ENCODE measurements around the gene CNTLN. TPM values are rescaled to one million over a fixed set of nuclear protein-coding genes. Genes with fewer than 3 reads are reported as not detected.
A peak's percentile ranks its signal among the peaks of the same experiment; 100 is the strongest.
"Not testable (repeated sequence)": the region's sequence is repeated elsewhere in the genome, so short reads cannot be mapped to it uniquely, and the experiment has no call there.

Gene CNTLN
- total RNA-seq, 1 experiment from 2014 or later, result 17.3 TPM

- not testable (repeated sequence) for H3K36me3 ChIP-seq; H3K27me3 ChIP-seq; DNase-seq; H3K9me3 ChIP-seq (replicated peaks); H3K27ac ChIP-seq; H3K4me1 ChIP-seq; H3K4me3 ChIP-seq
Measured at GRCh38 chr9:17445126-17445525, 310.3 kb downstream of the CNTLN start.

- no peaks in the 10 kb centered on the region for H3K9me3 ChIP-seq (replicated peaks)
- H3K27me3 ChIP-seq, result no peaks in the 10 kb centered on the region
- peak in 1 of 2 experiments; percentile 9 for DNase-seq
- no peaks in the 10 kb centered on the region for H3K4me1 ChIP-seq
- H3K4me3 ChIP-seq, result no peak overlapping the region
- no peak overlapping the region for H3K27ac ChIP-seq
- H3K36me3 ChIP-seq, result no peaks in the 10 kb centered on the region
Measured at GRCh38 chr9:17453751-17454150, 318.9 kb downstream of the CNTLN start.

GRCh38 chr9:17462869-17463464, 328.1 kb downstream of the CNTLN start:
- H3K27me3 ChIP-seq, result no peaks in the 10 kb centered on the region
- H3K4me1 ChIP-seq, result no peaks in the 10 kb centered on the region
- H3K27ac ChIP-seq, result no peak overlapping the region
- no peaks in the 10 kb centered on the region for H3K9me3 ChIP-seq (replicated peaks)
- H3K4me3 ChIP-seq, result no peak overlapping the region
- peaks cover 3% of the 10 kb centered on the region; the same call in 1 of the 2 replicates for H3K36me3 ChIP-seq
- peak; percentile 24 to 74 for DNase-seq

- no peak for DNase-seq
- Histone ChIP-seq H3K36me3 (peaks cover 7% of the 10 kb centered on the region; the same call in 1 of the 2 replicates), H3K27ac (no peak overlapping the region), H3K9me3 (replicated peaks) (no peaks in the 10 kb centered on the region), H3K4me3 (no peak overlapping the region), H3K4me1 (no peaks in the 10 kb centered on the region; the same call in 1 of the 2 replicates), H3K27me3 (no peaks in the 10 kb centered on the region)
Measured at GRCh38 chr9:17470036-17470813, 335.4 kb downstream of the CNTLN start.

GRCh38 chr9:17472126-17472525, 337.3 kb downstream of the CNTLN start:
- no peaks in the 10 kb centered on the region for H3K27me3 ChIP-seq
- peaks cover 4% of the 10 kb centered on the region; the same call in 1 of the 2 replicates for H3K36me3 ChIP-seq
- H3K4me1 ChIP-seq, result no peaks in the 10 kb centered on the region; the same call in 1 of the 2 replicates
- H3K27ac ChIP-seq, result no peak overlapping the region
- no peaks in the 10 kb centered on the region for H3K9me3 ChIP-seq (replicated peaks)
- DNase-seq, result no peak
- no peak overlapping the region for H3K4me3 ChIP-seq

- H3K27ac ChIP-seq, result no peak overlapping the region
- no peaks in the 10 kb centered on the region for H3K27me3 ChIP-seq
- peaks cover 23% of the 10 kb centered on the region for H3K4me1 ChIP-seq
- H3K9me3 ChIP-seq (replicated peaks), result no peaks in the 10 kb centered on the region
- H3K36me3 ChIP-seq, result 0 out of 2 replicates have a peak, but pooled peaks cover 2% of the 10 kb centered on the region
- no peak for DNase-seq
- no peak overlapping the region for H3K4me3 ChIP-seq
Measured at GRCh38 chr9:17476401-17476800, 341.6 kb downstream of the CNTLN start.

- Histone ChIP-seq H3K27me3 (no peaks in the 10 kb centered on the region), H3K9me3 (replicated peaks) (no peaks in the 10 kb centered on the region), H3K36me3 (no peaks in the 10 kb centered on the region), H3K4me1 (peaks cover 23% of the 10 kb centered on the region), H3K4me3 (no peak overlapping the region), H3K27ac (peak overlapping the region; percentile 22; the same call in 1 of the 2 replicates)
- peak; percentile 14 to 57 for DNase-seq
Measured at GRCh38 chr9:17477816-17478215, 343.0 kb downstream of the CNTLN start.

GRCh38 chr9:17480966-17481365, 346.1 kb downstream of the CNTLN start:
- H3K9me3 ChIP-seq (replicated peaks), result no peaks in the 10 kb centered on the region
- H3K27me3 ChIP-seq, result no peaks in the 10 kb centered on the region
- no peak for DNase-seq
- H3K36me3 ChIP-seq, result no peaks in the 10 kb centered on the region
- peaks cover 23% of the 10 kb centered on the region for H3K4me1 ChIP-seq
- no peak overlapping the region for H3K4me3 ChIP-seq
- no peak overlapping the region for H3K27ac ChIP-seq

GRCh38 chr9:17481565-17481964, 346.7 kb downstream of the CNTLN start:
- H3K27me3 ChIP-seq, result no peaks in the 10 kb centered on the region
- H3K4me1 ChIP-seq, result peaks cover 23% of the 10 kb centered on the region
- H3K36me3 ChIP-seq, result no peaks in the 10 kb centered on the region
- DNase-seq, result no peak
- H3K4me3 ChIP-seq, result no peak overlapping the region
- no peaks in the 10 kb centered on the region for H3K9me3 ChIP-seq (replicated peaks)
- no peak overlapping the region for H3K27ac ChIP-seq

- Histone ChIP-seq H3K27me3 (no peaks in the 10 kb centered on the region), H3K4me1 (no peaks in the 10 kb centered on the region), H3K4me3 (no peak overlapping the region), H3K27ac (no peak overlapping the region), H3K9me3 (replicated peaks) (no peaks in the 10 kb centered on the region), H3K36me3 (no peaks in the 10 kb centered on the region)
- DNase-seq, result no peak
Measured at GRCh38 chr9:17484906-17485305, 350.1 kb downstream of the CNTLN start.

- Histone ChIP-seq H3K4me3 (no peak overlapping the region), H3K9me3 (replicated peaks) (no peaks in the 10 kb centered on the region), H3K36me3 (no peaks in the 10 kb centered on the region), H3K27ac (no peak overlapping the region), H3K27me3 (no peaks in the 10 kb centered on the region), H3K4me1 (no peaks in the 10 kb centered on the region)
- no peak for DNase-seq
Measured at GRCh38 chr9:17486396-17486795, 351.6 kb downstream of the CNTLN start.

- no peak for DNase-seq
- Histone ChIP-seq H3K4me3 (no peak overlapping the region), H3K36me3 (no peaks in the 10 kb centered on the region), H3K4me1 (no peaks in the 10 kb centered on the region), H3K9me3 (replicated peaks) (no peaks in the 10 kb centered on the region), H3K27me3 (no peaks in the 10 kb centered on the region), H3K27ac (no peak overlapping the region)
Measured at GRCh38 chr9:17487467-17487866, 352.6 kb downstream of the CNTLN start.

- H3K27me3 ChIP-seq, result no peaks in the 10 kb centered on the region
- no peaks in the 10 kb centered on the region for H3K4me1 ChIP-seq
- DNase-seq, result no peak
- H3K36me3 ChIP-seq, result no peaks in the 10 kb centered on the region
- no peak overlapping the region for H3K4me3 ChIP-seq
- H3K27ac ChIP-seq, result no peak overlapping the region
- H3K9me3 ChIP-seq (replicated peaks), result no peaks in the 10 kb centered on the region
Measured at GRCh38 chr9:17488662-17489061, 353.8 kb downstream of the CNTLN start.

- no peak overlapping the region for H3K4me3 ChIP-seq
- H3K9me3 ChIP-seq (replicated peaks), result no peaks in the 10 kb centered on the region
- no peak overlapping the region for H3K27ac ChIP-seq
Measured at GRCh38 chr9:17490110-17490509, 355.3 kb downstream of the CNTLN start.

GRCh38 chr9:17491780-17492179, 356.9 kb downstream of the CNTLN start:
- Histone ChIP-seq H3K4me1 (no peaks in the 10 kb centered on the region), H3K27me3 (no peaks in the 10 kb centered on the region), H3K9me3 (replicated peaks) (no peaks in the 10 kb centered on the region), H3K4me3 (no peak overlapping the region), H3K27ac (no peak overlapping the region), H3K36me3 (no peaks in the 10 kb centered on the region)
- no peak for DNase-seq

More at GRCh38 chr9:17490110-17490509, 355.3 kb downstream of the CNTLN start:
- Histone ChIP-seq H3K4me1 (no peaks in the 10 kb centered on the region), H3K36me3 (no peaks in the 10 kb centered on the region), H3K27me3 (no peaks in the 10 kb centered on the region)
- DNase-seq, result no peak
